HepG2 (cell line): ENCODE data around the gene FAM78A. TPM values are rescaled to one million over a fixed set of nuclear protein-coding genes. Genes with fewer than 3 reads are reported as not detected.
A peak's percentile ranks its signal among the peaks of the same experiment; 100 is the strongest.

Source experiments
- ATAC-seq: fragments of 200-7000 bp; cut with Tn5 transposase; 3 replicates; pipeline ENCODE4 v1.9.1; 2020; ENCODE audit warnings: mild to moderate bottlenecking, moderate library complexity
- BruUV-seq: library from RNA; stranded (reverse); fragments of 400-500 nt; replicated peaks from 2 replicates; lab custom pipeline; 2021; lab: Mats Ljungman, UMichigan
- CTCF ChIA-PET: fragments of 300-600 bp; formaldehyde crosslinking; extraction: SDS; loops from one replicate; lab custom pipeline; 2021; ENCODE audit warnings: low total read pairs, inconsistent platforms, low intra/inter-chr PET ratio; lab: Yijun Ruan, JAX
- POLR2A ChIA-PET: fragments of 350-600 bp; sonication (Branson Sonifier 250); formaldehyde crosslinking; loops from one replicate; lab custom pipeline; 2020; ENCODE audit warnings: antibody characterized with exemption, inconsistent platforms; lab: Yijun Ruan, JAX
- DNase-seq: peaks from one replicate; pipeline ENCODE4 v3.0.0-alpha.2; 2015; ENCODE audit warnings: low spot score
- FAIRE-seq: peaks from 3 replicates; lab custom pipeline; 2011; peaks lifted over from hg19 to GRCh38; lab: Jason Lieb, UNC
- H2AFZ ChIP-seq: one replicate; pipeline ENCODE4 v1.6.1; 2011; ENCODE audit warnings: low read length, inconsistent platforms
- H3K27ac ChIP-seq: fragments of 300-600 bp; 3 replicates; pipeline ENCODE4 v1.8.0; 2011; ENCODE audit warnings: mixed run types, mild to moderate bottlenecking, mixed read lengths, low read length, inconsistent platforms; ENCODE audit not compliant: insufficient read depth; ENCODE audit errors: extremely low read length
- H3K27me3 ChIP-seq, 2 experiments: fragments of 200-600 bp in 1 of 2; 2 replicates in 1 of 2; 3 replicates in 1 of 2; pipeline versions ENCODE4 v1.6.0 to v1.8.0; 2011; ENCODE audit warnings: low read length in 2 of 2, mild to moderate bottlenecking in 2 of 2, moderate library complexity in 2 of 2, inconsistent platforms in 1 of 2; ENCODE audit not compliant: insufficient read depth in 2 of 2, control insufficient read depth in 1 of 2
- H3K36me3 ChIP-seq, 2 experiments: fragments of 200-600 bp in 1 of 2; replicated peaks in 1 of 2; 2 replicates in 1 of 2; 3 replicates in 1 of 2; pipeline versions ENCODE4 v1.5.1 to v1.8.0; 2011; ENCODE audit warnings: low read length in 2 of 2, inconsistent platforms in 1 of 2; ENCODE audit not compliant: insufficient read depth in 2 of 2, control insufficient read depth in 1 of 2
- H3K4me1 ChIP-seq: 2 replicates; pipeline ENCODE4 v1.5.1; 2012; ENCODE audit warnings: low read length, inconsistent platforms; ENCODE audit not compliant: insufficient read depth
- H3K4me2 ChIP-seq: 2 replicates; pipeline ENCODE4 v1.6.0; 2011; ENCODE audit warnings: low read depth, low read length, inconsistent platforms
- H3K4me3 ChIP-seq, 3 experiments: fragments of 200-600 bp in 1 of 3; sonication (generic), shearing (Covaris generic) in 1 of 3; replicated peaks in 1 of 3; 2 replicates each; pipeline ENCODE4 v1.5.1; 2011 to 2016; ENCODE audit warnings: low read length in 3 of 3, inconsistent platforms in 2 of 3, low read depth in 2 of 3, mild to moderate bottlenecking in 2 of 3, control low read depth in 1 of 3, mixed read lengths in 1 of 3; ENCODE audit not compliant: insufficient read depth in 1 of 3
- H3K79me2 ChIP-seq: one replicate; pipeline ENCODE4 v1.6.1; 2011; ENCODE audit warnings: low read length, inconsistent platforms; ENCODE audit not compliant: insufficient read depth
- H3K9ac ChIP-seq: 2 replicates; pipeline ENCODE4 v1.6.0; 2011; ENCODE audit warnings: mild to moderate bottlenecking, low read depth, low read length, inconsistent platforms; ENCODE audit not compliant: insufficient read depth
- H3K9me3 ChIP-seq: 2 replicates; pipeline ENCODE4 v1.5.1; 2012; ENCODE audit warnings: mild to moderate bottlenecking, low read length
- H4K20me1 ChIP-seq: 2 replicates; pipeline ENCODE4 v1.6.0; 2011; ENCODE audit warnings: inconsistent platforms, mild to moderate bottlenecking, low read length, moderate library complexity; ENCODE audit not compliant: insufficient read depth
- AGO2 ChIP-seq: fragments of 200-400 bp; formaldehyde crosslinking; optimal IDR thresholded peaks from 2 replicates; pipeline ENCODE3; 2017; ENCODE audit warnings: mild to moderate bottlenecking, low read depth, low read length, moderate library complexity
- DPF2 ChIP-seq: sonication (generic); formaldehyde crosslinking; IDR thresholded peaks from 2 replicates; pipeline ENCODE4 v1.4.0; 2020; ENCODE audit warnings: mild to moderate bottlenecking, low read depth, missing genetic modification reagents, borderline replicate concordance
- GTF2F1 ChIP-seq: fragments of 150-350 bp; IDR thresholded peaks from 2 replicates; pipeline ENCODE4 v1.6.1; 2014; ENCODE audit warnings: low read length
- PAX8 ChIP-seq: sonication (generic); formaldehyde crosslinking; IDR thresholded peaks from 2 replicates; pipeline ENCODE4 v1.8.0; 2022; ENCODE audit warnings: mild to moderate bottlenecking, missing genetic modification reagents, borderline replicate concordance
- RBM22 ChIP-seq: fragments of 200-400 bp; formaldehyde crosslinking; optimal IDR thresholded peaks from 2 replicates; pipeline ENCODE3; 2017; ENCODE audit warnings: mild to moderate bottlenecking, low read length, moderate library complexity
- TRIM22 ChIP-seq: fragments of 450-650 bp; IDR thresholded peaks from 2 replicates; pipeline ENCODE4 v1.6.1; 2017
- ZNF382 ChIP-seq: sonication (generic); formaldehyde crosslinking; IDR thresholded peaks from 2 replicates; pipeline ENCODE4 v1.5.0; 2020; ENCODE audit warnings: missing genetic modification reagents, mild to moderate bottlenecking, borderline replicate concordance
- WGBS: methylation state at CpG from one replicate; pipeline ENCODE4 v1.1.6; 2017; ENCODE audit warnings: low lambda C conversion rate; 5-methylcytosine and 5-hydroxymethylcytosine counted together
- in situ Hi-C: cut with HindIII; loops from 2 replicates; pipeline ENCODE4 v1.10.0; 2017; ENCODE audit warnings: low pct_unique_long_range_greater_than_20kb; ENCODE audit not compliant: extremely low pct_ligation_motif_present
- intact Hi-C: fragments of 100-400 bp; cut with micrococcal nuclease; formaldehyde crosslinking; loops from one replicate; pipeline ENCODE4 v1.10.0; 2022; ENCODE audit not compliant: unreplicated experiment
- polyA plus RNA-seq, 8 experiments: library from polyadenylated mRNA; depleted of rRNA in 3 of 8; stranded (reverse) in 7 of 8; unstranded in 1 of 8; fragments of >200 nt; fragmentation: Illumina TruSeq in 4 of 8; extraction: Trizol in 4 of 8; gene quantifications; 2 replicates each; pipeline versions ENCODE4 v1.2.1 to v1.2.3, GENCODE V29; 2011 to 2016; ENCODE audit warnings: low read depth in 4 of 8, missing spikeins in 1 of 8, mixed read lengths in 1 of 8; ENCODE audit not compliant: insufficient read depth in 1 of 8
- total RNA-seq, 5 experiments: library from RNA; depleted of rRNA; stranded (reverse); fragments of >200 nt; fragmentation: Illumina TruSeq; extraction: Trizol; gene quantifications; 2 replicates each; pipeline ENCODE4 v1.2.3, GENCODE V29; 2016; ENCODE audit warnings: low read depth in 1 of 5

The FAM78A gene
- total and polyA plus RNA-seq, 2 of the 13 experiments (the other 11 are each of a cell fraction or from before 2014, with no cell fraction given) = 0.18 to 0.62 TPM

- H3K36me3 ChIP-seq = peaks cover 13 to 40% of the 10 kb centered on the region in 2 experiments; a peak in 4 of 5 replicates
- no peaks in the 10 kb centered on the region for H3K9me3 ChIP-seq
- H3K79me2 ChIP-seq = no peaks in the 10 kb centered on the region
- no peak overlapping the region for H3K27ac ChIP-seq
- ATAC-seq (no peak), DNase-seq (no peak), FAIRE-seq (no peak)
- 100% methylated on average over 6 of the region's 9 CpGs for WGBS
- intact Hi-C loops = no loop called here
- H3K27me3 ChIP-seq = no peaks in the 10 kb centered on the region
- H4K20me1 ChIP-seq = no peaks in the 10 kb centered on the region
- no peak overlapping the region for H3K9ac ChIP-seq
- no peak overlapping the region for H3K4me3 ChIP-seq
- BruUV-seq = no TSS peak
- TF ChIP-seq AGO2 (peak; percentile 27), PAX8 (no peak), RBM22 (peak; percentile 57), GTF2F1 (no peak)
- POLR2A ChIA-PET = no interaction called here
- in situ Hi-C loops = no loop called here
- H3K4me2 ChIP-seq = no peak overlapping the region
- H2AFZ ChIP-seq = no peak overlapping the region
- H3K4me1 ChIP-seq = peaks cover 27% of the 10 kb centered on the region
- CTCF ChIA-PET = no interaction called here
These were observed 40.8 kb downstream of the FAM78A start for GRCh38 chr9:131235480-131235851.

GRCh38 chr9:131234799-131235479 lies 41.4 kb downstream of the FAM78A start:
- FAIRE-seq (no peak), ATAC-seq (no peak), DNase-seq (no peak)
- Histone ChIP-seq H3K36me3 (peaks cover 15 to 46% of the 10 kb centered on the region in 2 experiments; a peak in 4 of 5 replicates), H3K79me2 (no peaks in the 10 kb centered on the region), H2AFZ (no peak overlapping the region), H3K4me1 (peaks cover 21% of the 10 kb centered on the region), H3K9ac (no peak overlapping the region), H3K27ac (no peak overlapping the region), H4K20me1 (no peaks in the 10 kb centered on the region), H3K4me2 (no peak overlapping the region), H3K27me3 (no peaks in the 10 kb centered on the region), H3K9me3 (no peaks in the 10 kb centered on the region), H3K4me3 (no peak overlapping the region)
- in situ Hi-C loops (no loop called here), intact Hi-C loops (no loop called here)
- 98% methylated on average over 15 of the region's 16 CpGs for WGBS
- TF ChIP-seq ZNF382 (CRISPR knock-in tag) (no peak), DPF2 (no peak), TRIM22 (no peak)
- POLR2A ChIA-PET = no interaction called here
- CTCF ChIA-PET = no interaction called here
- BruUV-seq = no TSS peak
